Measurements from ENCODE around the gene ZNF132.
"Not testable (repeated sequence)": the region's sequence is repeated elsewhere in the genome, so short reads cannot be mapped to it uniquely, and the experiment has no call there.

The ZNF132 gene

GRCh38 chr19:58406818-58407657, 32.9 kb downstream of the ZNF132 start:
- no peak for FAIRE-seq

GRCh38 chr19:58403920-58404478, 36.0 kb downstream of the ZNF132 start:
- FAIRE-seq = not testable (repeated sequence)

GRCh38 chr19:58401840-58402421, 38.0 kb downstream of the ZNF132 start:
- FAIRE-seq = no peak

GRCh38 chr19:58400916-58401839, 38.8 kb downstream of the ZNF132 start:
- peak; percentile 28 for FAIRE-seq

- no peak for FAIRE-seq
Observed at GRCh38 chr19:58400316-58400915, 39.5 kb downstream of the ZNF132 start.

- no peak for FAIRE-seq
Observed at GRCh38 chr19:58399903-58400302, 40.0 kb downstream of the ZNF132 start.

- FAIRE-seq = no peak
Observed at GRCh38 chr19:58398545-58398944, 41.4 kb downstream of the ZNF132 start.

GRCh38 chr19:58398087-58398486, 41.9 kb downstream of the ZNF132 start:
- FAIRE-seq = no peak

GRCh38 chr19:58397533-58398037, 42.4 kb downstream of the ZNF132 start:
- no peak for FAIRE-seq

GRCh38 chr19:58396691-58397532, 43.0 kb downstream of the ZNF132 start:
- FAIRE-seq = no peak

- FAIRE-seq = no peak
Observed at GRCh38 chr19:58395979-58396627, 43.9 kb downstream of the ZNF132 start.

GRCh38 chr19:58395220-58395978, 44.6 kb downstream of the ZNF132 start, which contains the start of gene RNF225:
RNF225 (plus strand) TSS chr19:58395656; CDS start chr19:58396090, 434 bp downstream.
- no peak for FAIRE-seq

- FAIRE-seq = no peak
Observed at GRCh38 chr19:58394821-58395219, 45.1 kb downstream of the ZNF132 start.

- no peak for FAIRE-seq
Observed at GRCh38 chr19:58393725-58394033, 46.3 kb downstream of the ZNF132 start.

GRCh38 chr19:58392945-58393724, 46.8 kb downstream of the ZNF132 start:
- no peak for FAIRE-seq

GRCh38 chr19:58388175-58388526, 51.8 kb downstream of the ZNF132 start:
- no peak for FAIRE-seq

GRCh38 chr19:58387338-58388174, 52.4 kb downstream of the ZNF132 start:
- FAIRE-seq = no peak

All from colon (tissue), 2 donors.